Gastrocnemius medialis (tissue), 4 donors: ENCODE measurements around the gene LIMK1. TPM values are rescaled to one million over a fixed set of nuclear protein-coding genes. Genes with fewer than 3 reads are reported as not detected.

Source experiments
- ATAC-seq, 2 donors: fragments of 150-250 bp; one replicate each; pipeline ENCODE4 v1.9.1; 2016
- DNase-seq, 2 donors: peaks; one replicate each; pipeline ENCODE4 v3.0.0-alpha.2; 2019
- H3K27ac ChIP-seq, 4 donors: fragments of 200-600 bp; sonication (generic); 1 replicate in 1 of 4; 2 replicates in 3 of 4; pipeline ENCODE4 v1.5.1; 2016 to 2018; ENCODE audit warnings: mild to moderate bottlenecking in 2 of 4, moderate library complexity in 1 of 4
- H3K27me3 ChIP-seq, 3 donors: fragments of 200-600 bp; sonication (generic) in 2 of 3; 1 replicate in 1 of 3; 2 replicates in 2 of 3; pipeline versions ENCODE4 v1.5.1 to v1.6.0; 2016 to 2019; ENCODE audit warnings: mild to moderate bottlenecking in 1 of 3, moderate library complexity in 1 of 3
- H3K36me3 ChIP-seq, 2 donors: fragments of 200-600 bp; sonication (generic) in 1 of 2; one replicate each; pipeline ENCODE4 v1.5.1; 2017 to 2018
- H3K4me1 ChIP-seq, 2 donors: fragments of 200-600 bp; sonication (generic) in 1 of 2; one replicate each; pipeline ENCODE4 v1.5.1; 2016 to 2017; ENCODE audit warnings: mild to moderate bottlenecking in 2 of 2
- H3K4me3 ChIP-seq, 4 donors: fragments of 200-600 bp; sonication (generic) in 3 of 4; 1 replicate in 1 of 4; 2 replicates in 3 of 4; pipeline ENCODE4 v1.5.1; 2016 to 2019; ENCODE audit warnings: mild to moderate bottlenecking in 2 of 4
- H3K9me3 ChIP-seq, 3 donors: fragments of 200-600 bp; sonication (generic) in 2 of 3; 1 replicate in 1 of 3; 2 replicates in 2 of 3; pipeline ENCODE4 v1.5.1; 2016 to 2019
- POLR2A ChIP-seq, 2 donors: fragments of 450-650 bp; IDR thresholded peaks; one replicate each; pipeline ENCODE4 v1.6.1; 2017; ENCODE audit warnings: antibody characterized with exemption in 2 of 2, mild to moderate bottlenecking in 2 of 2, moderate library complexity in 2 of 2
- in situ Hi-C, 4 donors: fragments of 200-750 bp; cut with MboI; loops; one replicate each; pipeline versions ENCODE4 v1.15.0 to v1.8.0; 2017; ENCODE audit warnings: low sequenced_read_pairs in 4 of 4
- intact Hi-C: fragments of 100-400 bp; cut with DNase I; formaldehyde crosslinking; loops from one replicate; pipeline ENCODE4 v1.15.1; 2023; ENCODE audit warnings: low total_unique reads
- total RNA-seq, 4 donors: library from RNA; depleted of rRNA; stranded (reverse); fragments of >200 nt; gene quantifications; one replicate each; pipeline versions ENCODE4 v1.1.0 to v1.2.3, GENCODE V29; 2016
- TF ChIP-seq, protein P1 (sequence below), 5 experiments: fragments of 450-650 bp in 3 of 5; fragments of 200-600 bp in 2 of 5; sonication (generic) in 2 of 5; IDR thresholded peaks in 4 of 5; conservative IDR thresholded peaks in 1 of 5; 1 replicate in 4 of 5; 2 replicates in 1 of 5; pipeline ENCODE4 v1.5.1; 2016 to 2019; ENCODE audit warnings: antibody characterized with exemption in 5 of 5, mild to moderate bottlenecking in 3 of 5, moderate library complexity in 3 of 5

LIMK1 gene
- total RNA-seq, 4 donors from 2014 or later, result 15.3 to 56.4 (median 23.3) TPM

DNA sequence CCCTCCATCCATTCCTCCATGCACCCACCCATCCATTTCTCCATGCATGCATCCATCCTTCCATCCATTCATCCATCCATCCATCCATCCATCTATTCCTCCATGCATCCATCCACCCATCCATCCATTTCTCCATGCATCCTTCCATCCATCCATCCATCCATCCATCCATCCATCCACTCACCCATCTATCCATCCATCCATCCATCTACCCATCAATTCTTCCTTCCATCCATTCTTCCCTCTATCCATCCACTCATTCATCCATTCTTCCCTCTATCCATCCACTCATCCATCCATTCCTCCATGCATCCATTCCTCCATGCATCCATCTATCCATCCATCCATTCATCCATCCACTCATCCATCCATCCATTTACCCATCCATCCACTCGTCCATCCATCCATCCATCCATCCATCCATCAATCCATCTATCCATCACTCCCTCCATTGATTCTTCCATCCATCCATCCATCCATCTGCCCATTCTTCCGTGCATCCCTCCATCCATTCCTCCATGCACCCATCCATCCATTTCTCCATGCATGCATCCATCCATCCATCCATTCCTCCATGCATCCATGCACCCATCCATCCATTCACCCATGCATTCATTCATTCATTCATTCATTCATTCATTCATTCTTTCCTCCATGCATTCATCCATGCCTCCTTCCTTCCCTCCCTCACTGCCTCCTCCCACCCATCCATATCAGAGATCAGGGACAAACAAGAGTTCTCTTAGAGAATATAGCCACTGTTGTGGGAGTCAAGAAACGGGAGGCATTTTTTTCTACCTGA, 33.4 kb upstream of the LIMK1 start:
- ATAC-seq (no peak), DNase-seq (no peak)
- Histone ChIP-seq H3K9me3 (no peaks in the 10 kb centered on the region), H3K27me3 (peaks cover 0 to 3% (median 0%) of the 10 kb centered on the region in 3 donors), H3K4me3 (no peak overlapping the region), H3K36me3 (no peaks in the 10 kb centered on the region), H3K27ac (no peak overlapping the region), H3K4me1 (no peaks in the 10 kb centered on the region)
- intact Hi-C loops (no loop called here), in situ Hi-C loops (loop anchor here in 1 of 4 donors (25.0 kb wide), 1 partner anchor 337 kb away; no protein-coding TSS in a partner anchor)
- TF ChIP-seq, protein P1, sequence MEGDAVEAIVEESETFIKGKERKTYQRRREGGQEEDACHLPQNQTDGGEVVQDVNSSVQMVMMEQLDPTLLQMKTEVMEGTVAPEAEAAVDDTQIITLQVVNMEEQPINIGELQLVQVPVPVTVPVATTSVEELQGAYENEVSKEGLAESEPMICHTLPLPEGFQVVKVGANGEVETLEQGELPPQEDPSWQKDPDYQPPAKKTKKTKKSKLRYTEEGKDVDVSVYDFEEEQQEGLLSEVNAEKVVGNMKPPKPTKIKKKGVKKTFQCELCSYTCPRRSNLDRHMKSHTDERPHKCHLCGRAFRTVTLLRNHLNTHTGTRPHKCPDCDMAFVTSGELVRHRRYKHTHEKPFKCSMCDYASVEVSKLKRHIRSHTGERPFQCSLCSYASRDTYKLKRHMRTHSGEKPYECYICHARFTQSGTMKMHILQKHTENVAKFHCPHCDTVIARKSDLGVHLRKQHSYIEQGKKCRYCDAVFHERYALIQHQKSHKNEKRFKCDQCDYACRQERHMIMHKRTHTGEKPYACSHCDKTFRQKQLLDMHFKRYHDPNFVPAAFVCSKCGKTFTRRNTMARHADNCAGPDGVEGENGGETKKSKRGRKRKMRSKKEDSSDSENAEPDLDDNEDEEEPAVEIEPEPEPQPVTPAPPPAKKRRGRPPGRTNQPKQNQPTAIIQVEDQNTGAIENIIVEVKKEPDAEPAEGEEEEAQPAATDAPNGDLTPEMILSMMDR (IDR thresholded peaks at IDR 0.05 in 4 of 5, conservative IDR thresholded peaks at IDR 0.05 in 1 of 5), result no peak
- no peak for TF ChIP-seq POLR2A (IDR thresholded peaks at IDR 0.05)

DNA sequence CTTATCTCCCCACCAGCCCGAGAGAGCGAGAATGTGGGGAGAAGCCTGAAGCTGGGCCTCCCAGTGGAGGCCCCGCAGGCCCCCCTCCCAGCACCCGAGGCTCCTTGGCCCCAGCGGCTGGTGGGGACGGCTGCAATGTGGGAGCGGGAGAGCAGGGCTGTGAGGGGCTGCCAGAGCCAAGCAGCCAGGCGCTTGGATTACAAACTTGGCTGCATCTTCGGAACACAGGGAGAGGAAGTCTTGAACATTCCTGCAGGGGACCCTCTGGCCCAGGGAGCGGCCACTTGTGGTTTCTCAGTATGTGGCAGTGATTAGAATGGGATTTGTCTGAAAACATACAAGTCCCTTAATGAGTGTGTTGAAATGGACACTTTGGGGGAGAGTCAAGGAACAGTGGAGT, 32.4 kb upstream of the LIMK1 start:
- Histone ChIP-seq H3K27me3 (peaks cover 0 to 3% (median 0%) of the 10 kb centered on the region in 3 donors), H3K9me3 (no peaks in the 10 kb centered on the region), H3K4me1 (no peaks in the 10 kb centered on the region), H3K36me3 (no peaks in the 10 kb centered on the region), H3K4me3 (no peak overlapping the region), H3K27ac (no peak overlapping the region)
- DNase-seq, result no peak
- in situ Hi-C loops (loop anchor here in 1 of 4 donors (25.0 kb wide), 1 partner anchor 336 kb away; no protein-coding TSS in a partner anchor), intact Hi-C loops (no loop called here)
- ATAC-seq, result no peak
- TF ChIP-seq, protein P1 (IDR thresholded peaks at IDR 0.05 in 4 of 5, conservative IDR thresholded peaks at IDR 0.05 in 1 of 5), result no peak
- TF ChIP-seq POLR2A (IDR thresholded peaks at IDR 0.05), result no peak

DNA sequence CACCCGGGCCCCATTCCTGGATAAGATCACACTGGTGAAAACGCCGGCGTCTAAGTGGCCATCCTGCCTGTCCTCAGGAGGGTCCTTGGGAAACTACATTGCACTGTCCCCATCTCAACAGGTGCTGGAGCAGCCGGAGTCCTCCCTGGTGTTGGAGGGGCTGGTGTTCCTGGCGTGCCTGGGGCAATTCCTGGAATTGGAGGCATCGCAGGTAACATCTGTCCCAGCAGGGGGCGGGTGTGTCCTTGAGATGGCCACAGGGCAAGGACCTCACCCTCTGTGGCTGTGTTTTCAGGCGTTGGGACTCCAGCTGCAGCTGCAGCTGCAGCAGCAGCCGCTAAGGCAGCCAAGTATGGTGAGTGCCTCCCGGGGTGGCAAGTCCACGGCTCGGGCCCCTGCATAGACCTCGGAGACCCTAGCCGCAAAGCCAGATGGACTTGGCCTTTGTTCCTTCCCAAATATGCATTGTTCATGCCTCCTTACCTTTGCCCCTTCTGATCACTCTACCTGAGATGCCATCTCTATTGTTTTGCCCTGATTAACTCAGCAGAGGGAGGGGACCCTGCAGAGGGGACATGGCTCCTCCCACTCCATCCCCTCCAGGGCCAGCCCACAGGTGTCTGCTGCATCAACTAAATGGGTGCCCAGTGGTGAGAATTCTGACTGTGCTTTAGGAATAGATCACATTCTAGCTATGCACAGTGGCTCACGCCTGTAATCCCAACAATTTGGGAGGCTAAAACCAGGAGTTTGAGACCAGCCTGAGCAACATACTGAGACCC, 31.8 kb upstream of the LIMK1 start:
- peaks cover 0 to 3% (median 0%) of the 10 kb centered on the region in 3 donors for H3K27me3 ChIP-seq
- H3K4me1 ChIP-seq, result no peaks in the 10 kb centered on the region
- in situ Hi-C loops, result loop anchor here in 1 of 4 donors (25.0 kb wide), 1 partner anchor 335 kb away; no protein-coding TSS in a partner anchor
- H3K9me3 ChIP-seq, result no peaks in the 10 kb centered on the region
- ATAC-seq (no peak), DNase-seq (no peak)
- intact Hi-C loops, result no loop called here
- no peaks in the 10 kb centered on the region for H3K36me3 ChIP-seq
- H3K27ac ChIP-seq, result no peak overlapping the region
- H3K4me3 ChIP-seq, result no peak overlapping the region
- TF ChIP-seq POLR2A (IDR thresholded peaks at IDR 0.05), result no peak
- TF ChIP-seq, protein P1 (IDR thresholded peaks at IDR 0.05 in 4 of 5, conservative IDR thresholded peaks at IDR 0.05 in 1 of 5), result no peak

DNA sequence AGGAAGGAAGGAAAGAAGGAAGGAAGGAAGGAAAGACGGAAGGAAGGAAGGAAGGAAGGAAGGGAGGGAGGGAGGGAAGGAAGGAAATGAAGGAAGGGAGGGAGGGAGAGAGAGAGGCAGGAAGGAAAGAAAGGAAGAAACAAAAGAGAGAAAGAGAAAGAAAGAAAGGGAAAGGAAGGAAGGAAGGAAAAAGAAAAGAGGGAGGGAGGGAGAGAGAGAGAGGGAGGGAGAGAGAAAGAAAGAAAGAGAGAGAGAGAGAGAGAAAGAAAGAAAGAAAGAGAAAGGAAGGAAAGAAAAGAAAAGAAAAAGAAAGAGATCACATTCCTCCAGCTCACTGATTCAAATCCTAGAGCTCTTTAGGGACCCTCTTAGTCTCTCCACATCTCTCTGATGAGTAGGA, 31.0 kb upstream of the LIMK1 start:
- no peak for DNase-seq
- Histone ChIP-seq H3K27me3 (peaks cover 0 to 3% (median 0%) of the 10 kb centered on the region in 3 donors), H3K27ac (no peak overlapping the region), H3K9me3 (no peaks in the 10 kb centered on the region), H3K4me1 (no peaks in the 10 kb centered on the region), H3K36me3 (no peaks in the 10 kb centered on the region), H3K4me3 (no peak overlapping the region)
- intact Hi-C loops (no loop called here), in situ Hi-C loops (loop anchor here in 1 of 4 donors (25.0 kb wide), 1 partner anchor 335 kb away; no protein-coding TSS in a partner anchor)
- ATAC-seq, result no peak
- TF ChIP-seq, protein P1 (IDR thresholded peaks at IDR 0.05 in 4 of 5, conservative IDR thresholded peaks at IDR 0.05 in 1 of 5), result no peak
